ENCODE measurements around the gene ULK4. TPM values are rescaled to one million over a fixed set of nuclear protein-coding genes. Genes with fewer than 3 reads are reported as not detected.

The ULK4 gene
- total RNA-seq, 1 experiment from 2014 or later = 6.3 TPM

DNA sequence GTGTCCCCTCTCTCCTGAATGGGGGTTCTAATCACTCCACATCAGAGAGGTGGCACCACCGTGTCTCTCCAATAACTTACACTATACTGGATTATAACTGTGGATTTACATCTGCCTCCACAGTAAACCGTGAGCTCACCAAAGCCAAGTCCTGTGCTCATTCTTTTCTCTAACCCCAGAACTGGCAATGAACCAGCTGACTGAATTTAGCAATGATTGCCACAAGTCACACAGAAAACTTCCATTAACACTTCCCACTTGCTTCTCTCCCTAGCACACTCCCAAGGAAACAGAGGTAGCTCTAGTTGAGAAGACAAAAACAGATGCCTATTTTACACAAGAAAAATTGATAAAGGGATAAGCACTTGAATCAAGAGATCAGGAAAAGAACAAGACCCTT is 361.3 kb downstream of the ULK4 start:
- Histone ChIP-seq H3K36me3 (ENCODE audit: control insufficient read depth in 1 of 2, insufficient read depth in 2 of 2, low read length in 2 of 2) (no peaks in the 10 kb centered on the region), H4K20me1 (ENCODE audit: insufficient read depth) (no peaks in the 10 kb centered on the region), H3K9me2 (ENCODE audit: insufficient read depth) (no peaks in the 10 kb centered on the region), H3K4me3 (replicated peaks in 1 of 2; ENCODE audit: low read depth in 1 of 2, low read length in 2 of 2) (no peak overlapping the region), H2AFZ (ENCODE audit: low read depth, low read length, poor library complexity, severe bottlenecking) (no peak overlapping the region), H3K9ac (ENCODE audit: low read length) (no peak overlapping the region), H3K27ac (ENCODE audit: low read depth, low read length) (no peak overlapping the region), H3K27me3 (ENCODE audit: insufficient read depth, low read length) (no peaks in the 10 kb centered on the region), H3K79me2 (ENCODE audit: insufficient read depth, low read length) (no peaks in the 10 kb centered on the region), H3K4me1 (ENCODE audit: control insufficient read depth in 1 of 2, insufficient read depth in 2 of 2, low read length in 2 of 2) (no peaks in the 10 kb centered on the region), H3K4me2 (ENCODE audit: low read length) (no peak overlapping the region), H3K9me3 (ENCODE audit: control insufficient read depth in 1 of 2, insufficient read depth in 1 of 2, low read depth in 1 of 2, low read length in 2 of 2) (no peaks in the 10 kb centered on the region)
- TF ChIP-seq POLR2A (IDR thresholded peaks at IDR 0.05; ENCODE audit: borderline replicate concordance, extremely low read depth, insufficient read depth, insufficient read length) = no peak
- ChIA-PET CTCF (no interaction called here), RAD21 (ENCODE audit: low non-redundant PET in 1 of 2, low total read pairs in 2 of 2, uncharacterized antibody in 2 of 2, unreplicated experiment in 2 of 2) (no interaction called here), POLR2A (no interaction called here)
- intact Hi-C loops (cut with micrococcal nuclease) = no loop called here
- DNase-seq (ENCODE audit: low read depth, low spot score) (no peak), ATAC-seq (no peak)
- BruUV-seq (replicated peaks) = no TSS peak

DNA sequence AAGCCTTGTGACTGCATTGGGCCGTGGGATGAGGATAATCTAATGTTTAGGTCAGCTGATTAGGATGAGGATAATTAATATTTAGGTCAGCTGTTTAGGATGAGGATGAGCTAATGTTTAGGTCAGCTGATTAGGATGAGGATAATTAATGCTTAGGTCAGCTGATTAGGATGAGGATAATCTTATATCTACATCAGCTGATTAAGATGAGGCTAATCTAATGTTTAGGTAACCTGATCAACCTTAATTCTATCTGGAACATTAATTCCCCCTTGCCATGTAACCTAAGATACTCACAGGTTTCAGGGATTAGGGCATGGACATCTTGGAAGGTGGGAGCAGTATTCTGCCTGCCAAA is 362.8 kb downstream of the ULK4 start:
- H3K9ac ChIP-seq (ENCODE audit: low read length) = no peak overlapping the region
- intact Hi-C loops (cut with micrococcal nuclease) = no loop called here
- H4K20me1 ChIP-seq (ENCODE audit: insufficient read depth) = no peaks in the 10 kb centered on the region
- H3K4me3 ChIP-seq (replicated peaks in 1 of 2; ENCODE audit: low read depth in 1 of 2, low read length in 2 of 2) = no peak overlapping the region
- H3K79me2 ChIP-seq (ENCODE audit: insufficient read depth, low read length) = no peaks in the 10 kb centered on the region
- no peaks in the 10 kb centered on the region for H3K27me3 ChIP-seq (ENCODE audit: insufficient read depth, low read length)
- POLR2A ChIA-PET = interaction anchor here (0.6 kb wide), 1 partner anchor 1075 kb away, joined by 3 read pairs; no protein-coding TSS in a partner anchor
- H3K9me3 ChIP-seq (ENCODE audit: control insufficient read depth in 1 of 2, insufficient read depth in 1 of 2, low read depth in 1 of 2, low read length in 2 of 2) = no peaks in the 10 kb centered on the region
- H3K27ac ChIP-seq (ENCODE audit: low read depth, low read length) = no peak overlapping the region
- H3K4me1 ChIP-seq (ENCODE audit: control insufficient read depth in 1 of 2, insufficient read depth in 2 of 2, low read length in 2 of 2) = no peaks in the 10 kb centered on the region
- RAD21 ChIA-PET (ENCODE audit: low non-redundant PET in 1 of 2, low total read pairs in 2 of 2, uncharacterized antibody in 2 of 2, unreplicated experiment in 2 of 2) = no interaction called here
- DNase-seq (ENCODE audit: low read depth, low spot score) (no peak), ATAC-seq (no peak)
- BruUV-seq (replicated peaks) = no TSS peak
- no peaks in the 10 kb centered on the region for H3K36me3 ChIP-seq (ENCODE audit: control insufficient read depth in 1 of 2, insufficient read depth in 2 of 2, low read length in 2 of 2)
- no peak for TF ChIP-seq ZFX (IDR thresholded peaks at IDR 0.05)
- no peak for TF ChIP-seq CEBPB (IDR thresholded peaks at IDR 0.05; ENCODE audit: low read depth)
- no peak for TF ChIP-seq FOSL1 (IDR thresholded peaks at IDR 0.05; ENCODE audit: low read depth)
- TF ChIP-seq ELF1 (IDR thresholded peaks at IDR 0.05; ENCODE audit: borderline replicate concordance, low read depth) = no peak
- no peak for TF ChIP-seq SIN3A (IDR thresholded peaks at IDR 0.05; ENCODE audit: low read depth)
- TF ChIP-seq, protein P1, sequence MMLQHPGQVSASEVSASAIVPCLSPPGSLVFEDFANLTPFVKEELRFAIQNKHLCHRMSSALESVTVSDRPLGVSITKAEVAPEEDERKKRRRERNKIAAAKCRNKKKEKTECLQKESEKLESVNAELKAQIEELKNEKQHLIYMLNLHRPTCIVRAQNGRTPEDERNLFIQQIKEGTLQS (IDR thresholded peaks at IDR 0.05) = no peak
- no peak for TF ChIP-seq SRF (IDR thresholded peaks at IDR 0.05; ENCODE audit: low read depth)
- TF ChIP-seq TCF7L2 (IDR thresholded peaks at IDR 0.05; ENCODE audit: borderline replicate concordance, extremely low read depth, insufficient read depth, insufficient read length) = no peak
- no peak for TF ChIP-seq POLR2AphosphoS5 (IDR thresholded peaks at IDR 0.05; ENCODE audit: low read depth, low read length)
- no peak for TF ChIP-seq EGR1 (IDR thresholded peaks at IDR 0.05; ENCODE audit: low read depth)
- TF ChIP-seq EZH2phosphoT487 (IDR thresholded peaks at IDR 0.05; ENCODE audit: borderline replicate concordance) = no peak
- TF ChIP-seq ZNF274 (IDR thresholded peaks at IDR 0.05; ENCODE audit: low read depth, low read length) = no peak
- no peak for TF ChIP-seq POLR2A (IDR thresholded peaks at IDR 0.05; ENCODE audit: borderline replicate concordance, extremely low read depth, insufficient read depth, insufficient read length)
- no peaks in the 10 kb centered on the region for H3K9me2 ChIP-seq (ENCODE audit: insufficient read depth)
- no peak overlapping the region for H3K4me2 ChIP-seq (ENCODE audit: low read length)
- CTCF ChIA-PET = no interaction called here
- H2AFZ ChIP-seq (ENCODE audit: low read depth, low read length, poor library complexity, severe bottlenecking) = no peak overlapping the region
